Left ventricle myocardium inferior (tissue), 1 donor: ENCODE measurements around the gene IQGAP2. TPM values are rescaled to one million over a fixed set of nuclear protein-coding genes. Genes with fewer than 3 reads are reported as not detected.
A peak's percentile ranks its signal among the peaks of the same experiment; 100 is the strongest.

Source experiments
- DNase-seq: peaks from one replicate; pipeline ENCODE4 v3.0.0-alpha.2; 2020
- H3K27ac ChIP-seq: fragments of 200-600 bp; replicated peaks from 2 replicates; pipeline ENCODE4 v1.8.0; 2021
- H3K27me3 ChIP-seq: fragments of 200-600 bp; 2 replicates; pipeline ENCODE4 v1.8.0; 2021; ENCODE audit warnings: low read depth
- H3K36me3 ChIP-seq: fragments of 200-600 bp; 2 replicates; pipeline ENCODE4 v1.8.0; 2021
- H3K4me1 ChIP-seq: fragments of 200-600 bp; 2 replicates; pipeline ENCODE4 v1.8.0; 2021
- H3K4me3 ChIP-seq: fragments of 200-600 bp; 2 replicates; pipeline ENCODE4 v1.8.0; 2021; ENCODE audit warnings: mild to moderate bottlenecking, moderate library complexity
- H3K9me3 ChIP-seq: fragments of 200-600 bp; replicated peaks from 2 replicates; pipeline ENCODE4 v1.8.0; 2021
- intact Hi-C: fragments of 100-400 bp; cut with micrococcal nuclease; formaldehyde crosslinking; loops from one replicate; pipeline ENCODE4 v1.11.0; 2022
- total RNA-seq: library from RNA; stranded (reverse); fragmentation: NEBNext Ultra II Directional; extraction: Animal tissue kit (Norgen Biotek cat#: 25700); gene quantifications from one replicate; pipeline ENCODE4 v1.2.1, GENCODE V29; 2021
- TF ChIP-seq, protein P1 (sequence below): fragments of 200-600 bp; IDR thresholded peaks from 2 replicates; pipeline ENCODE4 v1.8.0; 2021; ENCODE audit warnings: antibody characterized with exemption, mild to moderate bottlenecking, borderline replicate concordance
- donor health status: DM: no; HTN: yes; CAD: no; lungs with severe emphysema.

Gene IQGAP2
- total RNA-seq, 1 donor from 2014 or later = 4.1 TPM

GRCh38 chr5:76560952-76561891 is 158.1 kb downstream of the IQGAP2 start:
- Histone ChIP-seq H3K36me3 (no peaks in the 10 kb centered on the region), H3K4me3 (no peak overlapping the region), H3K9me3 (no peaks in the 10 kb centered on the region), H3K27me3 (no peaks in the 10 kb centered on the region), H3K27ac (no peak overlapping the region), H3K4me1 (no peaks in the 10 kb centered on the region)
- TF ChIP-seq, protein P1, sequence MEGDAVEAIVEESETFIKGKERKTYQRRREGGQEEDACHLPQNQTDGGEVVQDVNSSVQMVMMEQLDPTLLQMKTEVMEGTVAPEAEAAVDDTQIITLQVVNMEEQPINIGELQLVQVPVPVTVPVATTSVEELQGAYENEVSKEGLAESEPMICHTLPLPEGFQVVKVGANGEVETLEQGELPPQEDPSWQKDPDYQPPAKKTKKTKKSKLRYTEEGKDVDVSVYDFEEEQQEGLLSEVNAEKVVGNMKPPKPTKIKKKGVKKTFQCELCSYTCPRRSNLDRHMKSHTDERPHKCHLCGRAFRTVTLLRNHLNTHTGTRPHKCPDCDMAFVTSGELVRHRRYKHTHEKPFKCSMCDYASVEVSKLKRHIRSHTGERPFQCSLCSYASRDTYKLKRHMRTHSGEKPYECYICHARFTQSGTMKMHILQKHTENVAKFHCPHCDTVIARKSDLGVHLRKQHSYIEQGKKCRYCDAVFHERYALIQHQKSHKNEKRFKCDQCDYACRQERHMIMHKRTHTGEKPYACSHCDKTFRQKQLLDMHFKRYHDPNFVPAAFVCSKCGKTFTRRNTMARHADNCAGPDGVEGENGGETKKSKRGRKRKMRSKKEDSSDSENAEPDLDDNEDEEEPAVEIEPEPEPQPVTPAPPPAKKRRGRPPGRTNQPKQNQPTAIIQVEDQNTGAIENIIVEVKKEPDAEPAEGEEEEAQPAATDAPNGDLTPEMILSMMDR = no peak
- intact Hi-C loops = no loop called here
- no peak for DNase-seq

DNA sequence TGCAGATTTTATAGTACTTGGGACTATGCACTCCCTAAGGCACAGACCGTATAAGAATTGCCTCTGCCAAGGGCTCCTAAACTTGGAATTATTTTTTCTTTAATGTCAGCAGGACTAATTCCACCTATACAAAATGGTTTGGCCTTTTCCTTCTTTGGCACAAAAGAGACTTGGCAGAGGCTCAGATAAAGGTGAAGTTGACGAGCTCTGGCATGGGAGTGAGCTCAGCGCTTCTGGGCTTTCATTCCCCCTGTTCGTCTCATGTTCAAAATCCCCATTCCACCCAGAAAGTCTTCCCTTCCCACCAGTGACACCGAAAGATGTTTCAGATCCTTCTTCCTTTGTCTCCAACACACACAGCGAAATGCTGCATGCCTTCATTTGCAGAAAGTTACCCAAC is 158.9 kb downstream of the IQGAP2 start:
- Histone ChIP-seq H3K9me3 (no peaks in the 10 kb centered on the region), H3K27me3 (no peaks in the 10 kb centered on the region), H3K27ac (no peak overlapping the region), H3K4me1 (no peaks in the 10 kb centered on the region), H3K36me3 (no peaks in the 10 kb centered on the region), H3K4me3 (no peak overlapping the region)
- TF ChIP-seq, protein P1 = no peak
- intact Hi-C loops = no loop called here
- DNase-seq = no peak

GRCh38 chr5:76565009-76565408 is 161.9 kb downstream of the IQGAP2 start:
- Histone ChIP-seq H3K4me3 (no peak overlapping the region), H3K9me3 (no peaks in the 10 kb centered on the region), H3K27me3 (no peaks in the 10 kb centered on the region), H3K27ac (no peak overlapping the region), H3K4me1 (no peaks in the 10 kb centered on the region), H3K36me3 (no peaks in the 10 kb centered on the region)
- no peak for DNase-seq
- TF ChIP-seq, protein P1 = no peak
- intact Hi-C loops = no loop called here

- intact Hi-C loops = no loop called here
- no peaks in the 10 kb centered on the region for H3K36me3 ChIP-seq
- H3K4me1 ChIP-seq = no peaks in the 10 kb centered on the region
- DNase-seq = no peak
- no peak overlapping the region for H3K4me3 ChIP-seq
- H3K9me3 ChIP-seq = no peaks in the 10 kb centered on the region
- H3K27ac ChIP-seq = no peak overlapping the region
- TF ChIP-seq, protein P1 = no peak
- H3K27me3 ChIP-seq = no peaks in the 10 kb centered on the region
Measured at GRCh38 chr5:76570153-76570552, 167.1 kb downstream of the IQGAP2 start.

DNA sequence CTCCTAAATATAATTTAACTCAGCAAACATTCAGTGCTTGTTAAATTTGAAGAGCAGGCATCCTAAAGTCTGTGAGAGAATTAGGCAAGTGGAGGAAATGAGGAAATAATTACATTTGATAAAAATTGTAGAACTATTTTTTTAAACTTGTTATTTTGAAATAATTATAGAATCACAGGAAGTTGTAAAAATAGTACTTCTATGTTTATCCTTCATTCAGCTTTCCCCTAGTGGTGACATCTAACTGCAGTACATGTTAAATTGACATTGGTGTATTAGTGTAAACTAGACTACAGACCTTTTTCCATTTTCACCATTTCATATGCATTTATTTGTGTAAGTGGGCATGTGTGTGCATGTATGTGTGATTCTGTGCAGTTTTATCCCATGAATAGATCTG is 168.5 kb downstream of the IQGAP2 start:
- TF ChIP-seq, protein P1 = peak; percentile 27
- intact Hi-C loops = no loop called here
- H3K36me3 ChIP-seq = no peaks in the 10 kb centered on the region
- no peaks in the 10 kb centered on the region for H3K27me3 ChIP-seq
- DNase-seq = no peak
- H3K27ac ChIP-seq = no peak overlapping the region
- H3K9me3 ChIP-seq = no peaks in the 10 kb centered on the region
- no peak overlapping the region for H3K4me3 ChIP-seq
- H3K4me1 ChIP-seq = no peaks in the 10 kb centered on the region
